22Rv1 (cell line): ENCODE measurements around the gene KCNG2.

Source experiments
- H3K27ac ChIP-seq: fragments of 450-650 bp; 2 replicates; pipeline ENCODE4 v1.5.1; 2017
- ZFX ChIP-seq: fragments of 450-650 bp; IDR thresholded peaks from 2 replicates; pipeline ENCODE4 v1.6.1; 2017; ENCODE audit warnings: antibody characterized with exemption, borderline replicate concordance
- TF ChIP-seq, protein P1 (sequence below): fragments of 450-650 bp; IDR thresholded peaks from 2 replicates; pipeline ENCODE4 v1.5.1; 2017; ENCODE audit warnings: mild to moderate bottlenecking

The KCNG2 gene

DNA sequence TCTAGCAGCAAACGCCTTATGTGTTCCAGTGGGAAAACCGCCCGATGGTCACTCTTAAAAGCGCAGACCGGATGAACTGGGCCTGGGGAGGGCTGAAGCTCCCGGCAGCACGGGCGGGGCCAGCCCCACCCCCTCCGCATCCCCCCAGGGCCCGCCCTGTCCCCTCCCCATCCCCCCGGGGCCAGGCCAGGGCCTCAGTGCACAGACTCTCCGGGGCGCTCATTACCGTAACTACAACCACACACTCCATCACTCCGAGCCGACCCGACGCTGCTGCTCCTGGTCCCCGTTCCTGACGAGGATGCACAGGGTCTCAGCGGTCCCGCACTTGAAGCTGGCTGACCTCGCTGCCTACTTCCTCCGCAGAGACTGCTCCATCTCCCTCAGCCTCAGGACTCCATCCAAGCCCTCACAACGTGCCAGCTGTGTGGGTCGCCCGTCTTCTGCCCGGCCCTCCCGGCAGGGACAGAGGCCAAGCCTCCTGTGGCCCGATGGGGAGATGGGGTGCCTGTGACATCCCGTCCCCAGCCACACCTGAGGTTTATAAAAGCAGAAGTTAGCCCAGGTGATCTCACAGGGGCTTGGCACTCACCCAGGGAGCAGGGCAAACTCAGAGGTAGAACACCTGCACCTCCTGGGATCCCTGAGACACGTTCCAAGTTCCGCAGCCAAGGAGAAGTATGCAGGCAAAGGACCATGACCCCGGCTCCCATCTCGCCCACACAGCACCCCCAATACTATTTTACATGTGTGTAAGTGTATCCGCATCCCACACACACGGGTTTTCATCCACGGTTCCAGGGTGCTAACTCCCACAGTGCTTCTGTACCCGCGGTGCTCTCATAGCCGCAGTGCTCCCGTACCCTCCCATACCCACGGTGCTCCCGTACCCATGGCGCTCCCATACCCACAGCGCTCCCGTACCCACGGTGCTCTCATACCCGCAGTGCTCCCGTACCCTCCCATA, 117.7 kb downstream of the KCNG2 start:
- TF ChIP-seq ZFX: no peak
- TF ChIP-seq, protein P1, sequence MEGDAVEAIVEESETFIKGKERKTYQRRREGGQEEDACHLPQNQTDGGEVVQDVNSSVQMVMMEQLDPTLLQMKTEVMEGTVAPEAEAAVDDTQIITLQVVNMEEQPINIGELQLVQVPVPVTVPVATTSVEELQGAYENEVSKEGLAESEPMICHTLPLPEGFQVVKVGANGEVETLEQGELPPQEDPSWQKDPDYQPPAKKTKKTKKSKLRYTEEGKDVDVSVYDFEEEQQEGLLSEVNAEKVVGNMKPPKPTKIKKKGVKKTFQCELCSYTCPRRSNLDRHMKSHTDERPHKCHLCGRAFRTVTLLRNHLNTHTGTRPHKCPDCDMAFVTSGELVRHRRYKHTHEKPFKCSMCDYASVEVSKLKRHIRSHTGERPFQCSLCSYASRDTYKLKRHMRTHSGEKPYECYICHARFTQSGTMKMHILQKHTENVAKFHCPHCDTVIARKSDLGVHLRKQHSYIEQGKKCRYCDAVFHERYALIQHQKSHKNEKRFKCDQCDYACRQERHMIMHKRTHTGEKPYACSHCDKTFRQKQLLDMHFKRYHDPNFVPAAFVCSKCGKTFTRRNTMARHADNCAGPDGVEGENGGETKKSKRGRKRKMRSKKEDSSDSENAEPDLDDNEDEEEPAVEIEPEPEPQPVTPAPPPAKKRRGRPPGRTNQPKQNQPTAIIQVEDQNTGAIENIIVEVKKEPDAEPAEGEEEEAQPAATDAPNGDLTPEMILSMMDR: no peak
- no peak overlapping the region for H3K27ac ChIP-seq

DNA sequence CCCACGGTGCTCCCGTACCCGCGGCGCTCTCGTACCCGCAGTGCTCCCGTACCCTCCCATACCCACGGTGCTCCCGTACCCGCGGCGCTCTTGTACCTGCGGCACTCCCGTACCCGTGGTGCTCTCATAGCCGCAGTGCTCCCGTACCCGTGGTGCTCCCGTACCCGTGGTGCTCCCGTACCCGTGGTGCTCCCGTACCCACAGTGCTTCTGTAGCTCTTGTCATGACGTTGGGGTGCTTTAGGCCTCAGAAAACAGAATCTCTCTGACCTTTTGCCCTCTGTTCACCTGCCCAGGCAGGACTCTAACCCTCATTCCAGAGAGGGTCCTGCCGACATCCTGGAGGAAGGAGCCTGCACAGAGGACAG, 118.4 kb downstream of the KCNG2 start:
- no peak overlapping the region for H3K27ac ChIP-seq
- TF ChIP-seq, protein P1: no peak
- no peak for TF ChIP-seq ZFX

DNA sequence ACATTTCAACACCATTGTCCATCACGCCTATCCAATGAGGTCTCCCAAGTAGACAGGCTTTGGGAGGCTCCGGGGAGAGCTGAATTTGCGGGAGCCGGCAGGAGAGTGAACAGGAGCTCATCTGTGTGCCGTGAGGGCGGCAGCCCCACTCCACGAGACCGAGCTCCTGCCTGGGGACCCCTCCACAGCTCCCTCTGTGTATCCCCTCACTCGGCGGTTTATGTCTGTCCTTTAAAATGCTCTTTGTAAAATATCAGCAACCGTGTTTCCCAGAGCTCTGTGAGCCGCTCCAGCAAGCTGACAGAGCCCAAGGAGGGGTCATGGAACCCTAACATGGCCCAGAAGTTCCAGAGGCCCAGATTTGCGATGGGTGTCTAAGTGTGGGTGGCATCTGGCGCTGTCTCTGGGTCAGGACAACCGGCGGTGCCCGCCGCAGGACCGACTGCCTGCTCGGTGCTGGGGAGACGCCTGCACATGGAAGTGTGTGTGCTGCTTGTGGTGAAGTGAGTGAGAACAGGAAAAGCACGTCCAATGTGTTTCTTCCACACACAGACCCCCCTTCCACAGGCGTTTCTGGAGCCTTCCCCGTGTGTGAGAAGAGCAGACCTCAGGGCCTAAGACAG, 118.9 kb downstream of the KCNG2 start:
- TF ChIP-seq, protein P1: no peak
- no peak for TF ChIP-seq ZFX
- no peak overlapping the region for H3K27ac ChIP-seq

DNA sequence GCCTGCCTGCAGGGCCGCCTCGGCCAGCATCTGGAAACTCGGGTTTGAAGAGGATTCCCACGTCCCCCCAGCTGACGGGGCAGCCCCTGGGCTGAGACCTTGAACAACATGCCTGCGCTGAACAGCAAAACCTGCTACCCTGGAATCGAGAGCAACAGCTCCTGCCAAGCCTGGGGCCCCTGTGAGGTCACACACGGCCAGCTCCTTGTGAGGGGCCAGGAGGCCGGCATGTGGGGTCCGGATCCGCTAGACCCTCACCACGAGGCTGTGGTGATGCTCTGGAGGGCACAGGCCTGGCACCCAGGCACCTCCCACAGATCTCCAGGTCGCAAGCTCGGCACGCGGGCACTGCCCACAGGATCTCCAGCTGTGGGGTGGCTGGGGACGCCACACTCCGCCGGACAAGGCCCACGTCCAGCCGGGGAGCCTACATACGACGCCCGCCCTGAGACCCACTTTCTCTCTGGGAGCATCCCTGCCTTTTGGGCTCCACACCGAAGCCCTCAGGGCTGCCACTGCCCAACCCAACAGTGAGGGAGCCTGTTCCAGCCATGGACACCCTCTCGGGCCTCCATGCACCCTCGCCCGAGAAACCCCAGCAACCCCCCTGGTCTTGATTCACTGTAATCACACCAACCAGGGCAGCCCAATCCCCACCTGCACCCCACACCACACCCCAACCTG, 119.6 kb downstream of the KCNG2 start:
- H3K27ac ChIP-seq: no peak overlapping the region
- no peak for TF ChIP-seq ZFX
- TF ChIP-seq, protein P1: no peak

DNA sequence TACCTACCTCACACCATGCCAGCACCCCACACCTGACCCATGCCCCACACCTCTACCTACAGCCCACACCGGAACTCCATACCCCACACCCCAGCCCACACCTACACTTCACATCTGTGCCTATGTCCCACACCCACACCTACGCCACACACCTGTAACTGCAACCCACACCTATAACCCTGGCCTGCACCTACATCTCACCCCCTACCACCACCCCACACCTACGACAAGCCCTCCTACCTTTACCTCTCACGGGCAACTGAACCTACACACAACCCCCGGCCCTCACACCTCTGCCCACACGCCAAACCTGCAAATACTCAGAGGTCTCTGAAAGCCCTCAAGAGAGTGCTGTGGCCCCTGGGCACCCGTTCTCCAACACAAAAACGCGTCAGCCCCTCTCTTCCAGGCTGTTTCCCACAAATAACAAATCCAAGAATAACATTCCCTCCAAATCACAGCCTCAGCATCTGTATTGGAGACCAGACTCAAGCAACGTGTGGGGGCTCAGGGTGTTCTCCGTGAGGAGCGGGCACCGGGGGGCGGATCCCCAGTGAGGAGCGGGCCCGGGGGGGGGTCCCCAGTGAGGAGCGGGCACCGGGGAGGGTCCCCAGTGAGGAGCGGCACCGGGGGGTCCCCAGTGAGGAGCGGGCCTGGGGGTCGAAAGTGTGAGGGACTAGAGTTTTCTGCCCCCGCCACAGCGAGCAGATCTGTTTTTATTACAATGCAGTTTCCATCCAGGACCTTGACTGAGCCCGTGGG, 120.3 kb downstream of the KCNG2 start:
- TF ChIP-seq, protein P1: no peak
- no peak for TF ChIP-seq ZFX
- H3K27ac ChIP-seq: no peak overlapping the region

DNA sequence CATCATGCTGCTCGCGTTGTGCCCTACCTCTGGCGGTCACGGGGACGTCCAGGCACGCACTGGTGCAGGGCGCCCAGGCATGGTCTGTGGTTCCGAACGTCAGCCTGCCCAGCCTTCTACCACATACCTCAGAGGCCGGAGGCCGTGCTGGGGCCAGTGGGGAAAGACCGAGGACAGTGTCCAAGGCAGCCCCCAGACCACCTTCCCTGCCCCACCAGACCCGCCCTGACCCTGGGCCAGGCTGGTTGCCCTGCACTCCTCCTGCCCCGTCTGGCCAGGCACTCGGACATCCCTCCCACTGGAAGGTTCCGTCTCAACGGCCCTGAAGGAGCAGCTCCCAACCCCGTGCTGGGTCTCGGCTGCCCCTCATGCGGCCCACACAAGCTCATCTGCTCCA, 120.9 kb downstream of the KCNG2 start:
- no peak for TF ChIP-seq ZFX
- TF ChIP-seq, protein P1: no peak
- H3K27ac ChIP-seq: no peak overlapping the region
